Left ventricle myocardium inferior (tissue), 1 donor: ENCODE measurements around the gene BBOX1. TPM values are rescaled to one million over a fixed set of nuclear protein-coding genes. Genes with fewer than 3 reads are reported as not detected.
"Not testable (repeated sequence)": the region's sequence is repeated elsewhere in the genome, so short reads cannot be mapped to it uniquely, and the experiment has no call there.

Source experiments
- DNase-seq: peaks from one replicate; pipeline ENCODE4 v3.0.0-alpha.2; 2020
- H3K27ac ChIP-seq: fragments of 200-600 bp; replicated peaks from 2 replicates; pipeline ENCODE4 v1.8.0; 2021
- H3K27me3 ChIP-seq: fragments of 200-600 bp; 2 replicates; pipeline ENCODE4 v1.8.0; 2021; ENCODE audit warnings: low read depth
- H3K36me3 ChIP-seq: fragments of 200-600 bp; 2 replicates; pipeline ENCODE4 v1.8.0; 2021
- H3K4me1 ChIP-seq: fragments of 200-600 bp; 2 replicates; pipeline ENCODE4 v1.8.0; 2021
- H3K4me3 ChIP-seq: fragments of 200-600 bp; 2 replicates; pipeline ENCODE4 v1.8.0; 2021; ENCODE audit warnings: mild to moderate bottlenecking, moderate library complexity
- H3K9me3 ChIP-seq: fragments of 200-600 bp; replicated peaks from 2 replicates; pipeline ENCODE4 v1.8.0; 2021
- intact Hi-C: fragments of 100-400 bp; cut with micrococcal nuclease; formaldehyde crosslinking; loops from one replicate; pipeline ENCODE4 v1.11.0; 2022
- total RNA-seq: library from RNA; stranded (reverse); fragmentation: NEBNext Ultra II Directional; extraction: Animal tissue kit (Norgen Biotek cat#: 25700); gene quantifications from one replicate; pipeline ENCODE4 v1.2.1, GENCODE V29; 2021
- TF ChIP-seq, protein P1 (sequence below): fragments of 200-600 bp; IDR thresholded peaks from 2 replicates; pipeline ENCODE4 v1.8.0; 2021; ENCODE audit warnings: antibody characterized with exemption, mild to moderate bottlenecking, borderline replicate concordance
- donor health status: DM: no; HTN: yes; CAD: no; lungs with severe emphysema.

BBOX1 gene
- total RNA-seq, 1 donor from 2014 or later = not detected

DNA sequence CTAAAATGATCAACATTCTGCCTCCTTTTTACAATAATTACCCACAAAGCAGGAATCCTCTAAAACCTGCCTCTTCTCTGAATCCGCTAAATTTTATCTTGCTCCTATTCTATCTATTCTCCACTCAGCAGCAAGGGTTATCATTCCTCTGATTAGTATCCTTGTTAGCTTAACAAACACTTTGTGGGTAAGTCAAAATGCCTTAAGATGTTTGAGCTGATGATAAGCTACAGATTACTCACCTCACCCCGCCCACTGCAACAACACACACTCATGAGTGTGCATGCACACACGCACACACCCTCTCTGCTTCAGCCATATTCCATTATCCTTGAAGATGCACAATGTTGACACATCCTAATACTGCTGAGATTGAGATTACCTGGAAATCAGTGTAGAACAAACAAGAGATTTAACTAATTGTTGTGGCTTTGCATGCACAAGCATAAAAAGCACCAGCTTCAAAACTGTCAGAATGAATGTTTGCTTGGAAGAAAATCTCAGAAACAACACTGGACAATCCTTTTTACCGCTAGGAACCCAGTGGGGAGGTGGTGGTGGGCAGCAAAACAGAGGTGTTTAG is 130.9 kb downstream of the BBOX1 start:
- intact Hi-C loops = no loop called here
- DNase-seq = no peak
- Histone ChIP-seq H3K36me3 (no peaks in the 10 kb centered on the region), H3K4me1 (no peaks in the 10 kb centered on the region), H3K27me3 (peaks cover 16% of the 10 kb centered on the region), H3K4me3 (no peak overlapping the region), H3K27ac (no peak overlapping the region), H3K9me3 (no peaks in the 10 kb centered on the region)
- TF ChIP-seq, protein P1, sequence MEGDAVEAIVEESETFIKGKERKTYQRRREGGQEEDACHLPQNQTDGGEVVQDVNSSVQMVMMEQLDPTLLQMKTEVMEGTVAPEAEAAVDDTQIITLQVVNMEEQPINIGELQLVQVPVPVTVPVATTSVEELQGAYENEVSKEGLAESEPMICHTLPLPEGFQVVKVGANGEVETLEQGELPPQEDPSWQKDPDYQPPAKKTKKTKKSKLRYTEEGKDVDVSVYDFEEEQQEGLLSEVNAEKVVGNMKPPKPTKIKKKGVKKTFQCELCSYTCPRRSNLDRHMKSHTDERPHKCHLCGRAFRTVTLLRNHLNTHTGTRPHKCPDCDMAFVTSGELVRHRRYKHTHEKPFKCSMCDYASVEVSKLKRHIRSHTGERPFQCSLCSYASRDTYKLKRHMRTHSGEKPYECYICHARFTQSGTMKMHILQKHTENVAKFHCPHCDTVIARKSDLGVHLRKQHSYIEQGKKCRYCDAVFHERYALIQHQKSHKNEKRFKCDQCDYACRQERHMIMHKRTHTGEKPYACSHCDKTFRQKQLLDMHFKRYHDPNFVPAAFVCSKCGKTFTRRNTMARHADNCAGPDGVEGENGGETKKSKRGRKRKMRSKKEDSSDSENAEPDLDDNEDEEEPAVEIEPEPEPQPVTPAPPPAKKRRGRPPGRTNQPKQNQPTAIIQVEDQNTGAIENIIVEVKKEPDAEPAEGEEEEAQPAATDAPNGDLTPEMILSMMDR = no peak

DNA sequence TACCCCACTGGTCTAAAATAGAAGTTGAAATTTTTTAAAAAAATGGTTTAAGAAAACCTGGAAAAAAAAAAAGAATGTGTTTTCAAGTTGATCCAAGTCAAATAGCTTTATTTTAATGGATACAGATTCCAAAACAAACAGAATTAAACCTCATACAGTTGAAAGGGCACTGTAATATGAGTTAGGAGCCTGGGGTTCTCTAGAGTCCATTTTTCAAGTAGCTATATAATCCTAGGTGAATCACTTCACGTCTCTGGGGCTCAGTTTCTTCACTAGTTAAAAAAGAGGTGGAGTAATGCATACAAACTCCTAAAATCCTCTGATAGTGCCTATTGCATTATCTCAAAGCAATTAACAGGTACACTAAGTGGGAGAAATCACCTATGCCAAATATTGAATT is 132.9 kb downstream of the BBOX1 start:
- Histone ChIP-seq H3K4me1 (no peaks in the 10 kb centered on the region), H3K9me3 (no peaks in the 10 kb centered on the region), H3K36me3 (no peaks in the 10 kb centered on the region), H3K27ac (no peak overlapping the region), H3K4me3 (no peak overlapping the region), H3K27me3 (peaks cover 16% of the 10 kb centered on the region)
- DNase-seq = no peak
- TF ChIP-seq, protein P1 = no peak
- intact Hi-C loops = no loop called here

DNA sequence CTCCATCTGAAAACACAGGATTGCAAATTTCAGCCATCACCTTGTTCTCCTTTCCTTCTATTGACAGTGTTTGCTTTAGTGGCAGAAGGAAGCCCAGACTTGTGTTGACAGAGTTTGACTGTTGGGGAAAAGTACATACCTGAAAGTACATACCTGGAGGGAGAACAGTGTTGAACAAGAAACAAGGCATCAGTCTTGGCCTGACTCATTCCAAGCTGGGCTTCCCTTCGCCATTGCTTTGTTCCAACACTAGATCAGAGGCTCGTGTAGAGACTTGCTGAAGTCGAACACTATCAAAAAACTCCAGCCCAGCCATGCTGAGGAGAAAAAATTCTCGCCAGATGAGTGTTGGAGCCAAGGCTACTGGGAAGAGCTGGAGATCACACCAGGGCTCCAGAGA is 133.4 kb downstream of the BBOX1 start:
- DNase-seq = no peak
- H3K9me3 ChIP-seq = no peaks in the 10 kb centered on the region
- no peak overlapping the region for H3K27ac ChIP-seq
- intact Hi-C loops = no loop called here
- TF ChIP-seq, protein P1 = no peak
- no peaks in the 10 kb centered on the region for H3K4me1 ChIP-seq
- peaks cover 16% of the 10 kb centered on the region for H3K27me3 ChIP-seq
- H3K4me3 ChIP-seq = no peak overlapping the region
- H3K36me3 ChIP-seq = no peaks in the 10 kb centered on the region

DNA sequence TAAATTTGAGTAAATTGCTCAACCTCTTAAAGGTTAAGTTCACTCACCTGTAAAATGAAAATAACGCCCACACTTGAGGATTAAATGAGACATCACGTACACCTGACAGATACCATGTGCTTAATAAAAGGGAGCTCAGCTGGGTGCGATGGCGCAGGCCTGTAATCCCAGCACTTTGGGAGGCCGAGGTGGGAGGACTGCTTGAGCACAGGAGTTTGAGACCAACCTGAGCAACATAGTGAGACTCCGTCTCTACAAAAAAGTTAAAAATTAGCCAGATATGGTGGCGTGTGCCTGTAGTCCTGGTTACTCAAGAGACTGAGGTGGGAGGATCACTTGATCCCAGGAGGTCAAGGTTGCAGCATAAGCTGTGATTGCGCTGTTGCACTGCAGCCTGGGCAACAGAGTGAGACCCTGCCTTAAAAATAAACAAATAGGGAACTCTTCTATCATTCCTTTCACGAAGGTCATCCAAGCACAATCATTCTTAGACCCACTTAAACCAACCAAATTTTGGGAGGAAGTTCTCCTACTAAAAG is 134.1 kb downstream of the BBOX1 start:
- intact Hi-C loops = no loop called here
- no peaks in the 10 kb centered on the region for H3K36me3 ChIP-seq
- no peaks in the 10 kb centered on the region for H3K9me3 ChIP-seq
- H3K27ac ChIP-seq = no peak overlapping the region
- TF ChIP-seq, protein P1 = no peak
- no peaks in the 10 kb centered on the region for H3K4me1 ChIP-seq
- H3K4me3 ChIP-seq = no peak overlapping the region
- DNase-seq = no peak
- H3K27me3 ChIP-seq = peaks cover 16% of the 10 kb centered on the region

DNA sequence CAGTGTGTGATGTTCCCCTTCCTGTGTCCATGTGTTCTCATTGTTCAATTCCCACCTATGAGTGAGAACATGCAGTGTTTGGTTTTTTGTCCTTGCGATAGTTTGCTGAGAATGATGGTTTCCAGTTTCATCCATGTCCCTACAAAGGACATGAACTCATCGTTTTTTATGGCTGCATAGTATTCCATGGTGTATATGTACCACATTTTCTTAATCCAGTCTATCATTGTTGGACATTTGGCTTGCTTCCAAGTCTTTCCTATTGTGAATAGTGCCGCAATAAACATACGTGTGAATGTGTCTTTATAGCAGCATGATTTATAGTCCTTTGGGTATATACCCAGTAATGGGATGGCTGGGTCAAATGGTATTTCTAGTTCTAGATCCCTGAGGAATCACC is 134.9 kb downstream of the BBOX1 start:
- H3K4me1 ChIP-seq, intact Hi-C loops, H3K36me3 ChIP-seq, DNase-seq, H3K9me3 ChIP-seq, H3K4me3 ChIP-seq, H3K27ac ChIP-seq: not testable (repeated sequence)
- H3K27me3 ChIP-seq = peaks cover 16% of the 10 kb centered on the region

Other genes with a start within 250 kb of the BBOX1 start
- 10.5 TPM for gene FIBIN, start 46.7 kb upstream of the BBOX1 start, total RNA-seq